NCI-H345 treated with DMSO at 0.1 percent for 48 hours (cell line): Measurements from ENCODE around the gene R3HDM1.
"Not testable (repeated sequence)": the region's sequence is repeated elsewhere in the genome, so short reads cannot be mapped to it uniquely, and the experiment has no call there.

Source experiments
- DNase-seq: peaks from one replicate; lab custom pipeline; 2025; ENCODE audit not compliant: unreplicated experiment; lab: John Stamatoyannopoulos, UW

Gene R3HDM1

DNA sequence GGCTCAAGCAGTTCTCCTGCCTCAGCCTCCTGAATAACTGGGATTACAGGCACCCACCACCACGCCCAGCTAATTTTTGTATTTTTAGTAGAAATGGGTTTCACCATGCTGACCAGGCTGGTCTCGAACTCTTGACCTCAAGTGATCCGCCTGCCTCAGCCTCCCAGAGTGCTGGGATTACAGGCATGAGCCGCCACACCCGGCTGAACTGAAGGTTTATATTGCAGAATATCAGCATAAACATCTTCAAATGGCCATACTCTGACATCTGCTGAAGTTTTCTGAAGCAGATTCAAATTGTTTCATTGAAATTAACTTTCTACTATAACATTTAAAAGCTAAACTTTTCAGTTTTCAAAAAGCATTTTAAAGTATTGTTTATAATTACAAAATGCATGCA lies 172.8 kb downstream of the R3HDM1 start:
- not testable (repeated sequence) for DNase-seq

DNA sequence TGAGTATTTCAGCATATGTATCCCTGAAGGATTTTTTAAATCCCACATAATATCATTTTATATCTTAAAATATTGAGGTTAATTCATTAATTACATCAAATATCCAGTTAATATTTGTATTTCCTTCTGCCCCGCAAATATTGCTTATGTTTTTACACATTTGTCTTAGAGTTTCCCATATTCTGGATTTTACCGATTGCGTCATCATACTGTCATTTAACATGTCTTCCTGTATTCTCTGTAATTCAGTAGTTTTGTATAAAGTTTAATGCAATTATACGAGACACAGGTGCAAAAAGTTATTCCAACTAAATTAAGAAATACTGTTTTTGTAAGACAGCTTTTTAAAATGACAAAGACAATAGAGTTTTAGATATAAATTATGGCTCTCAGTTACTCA lies 176.9 kb downstream of the R3HDM1 start:
- DNase-seq, result no peak

DNA sequence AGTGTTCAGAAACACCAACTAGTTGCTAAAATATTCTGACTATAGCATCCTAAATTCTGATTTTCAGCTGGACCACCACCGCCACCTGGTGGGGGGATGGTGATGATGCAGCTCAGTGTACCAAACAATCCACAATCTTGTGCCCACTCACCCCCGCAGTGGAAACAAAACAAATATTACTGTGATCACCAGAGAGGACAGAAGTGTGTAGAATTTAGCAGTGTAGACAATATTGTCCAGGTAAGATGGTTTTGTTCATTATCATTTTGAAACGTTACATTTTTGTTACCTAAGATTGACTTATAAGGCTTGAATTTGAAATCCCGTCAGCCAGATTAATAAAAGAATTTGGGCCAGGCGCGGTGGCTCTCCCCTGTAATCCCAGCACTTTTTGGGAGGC lies 178.7 kb downstream of the R3HDM1 start:
- peak; percentile 26 for DNase-seq

DNA sequence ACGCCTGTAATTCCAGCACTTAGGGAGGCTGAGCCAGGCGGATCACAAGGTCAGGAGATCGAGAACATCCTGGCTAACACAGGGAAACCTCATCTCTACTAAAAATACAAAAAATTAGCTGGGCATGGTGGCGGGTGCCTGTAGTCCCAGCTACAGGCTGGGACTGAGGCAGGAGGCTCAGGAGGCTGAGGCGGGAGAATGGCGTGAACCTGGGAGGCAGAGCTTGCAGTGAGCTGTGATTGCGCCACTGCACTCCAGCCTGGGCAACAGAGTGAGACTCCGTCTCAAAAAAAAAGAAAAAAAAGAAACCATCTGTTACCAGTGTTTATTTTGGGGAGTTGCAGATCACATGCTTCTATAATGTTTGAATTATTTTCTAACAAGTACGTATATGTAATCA lies 183.8 kb downstream of the R3HDM1 start:
- not testable (repeated sequence) for DNase-seq

DNA sequence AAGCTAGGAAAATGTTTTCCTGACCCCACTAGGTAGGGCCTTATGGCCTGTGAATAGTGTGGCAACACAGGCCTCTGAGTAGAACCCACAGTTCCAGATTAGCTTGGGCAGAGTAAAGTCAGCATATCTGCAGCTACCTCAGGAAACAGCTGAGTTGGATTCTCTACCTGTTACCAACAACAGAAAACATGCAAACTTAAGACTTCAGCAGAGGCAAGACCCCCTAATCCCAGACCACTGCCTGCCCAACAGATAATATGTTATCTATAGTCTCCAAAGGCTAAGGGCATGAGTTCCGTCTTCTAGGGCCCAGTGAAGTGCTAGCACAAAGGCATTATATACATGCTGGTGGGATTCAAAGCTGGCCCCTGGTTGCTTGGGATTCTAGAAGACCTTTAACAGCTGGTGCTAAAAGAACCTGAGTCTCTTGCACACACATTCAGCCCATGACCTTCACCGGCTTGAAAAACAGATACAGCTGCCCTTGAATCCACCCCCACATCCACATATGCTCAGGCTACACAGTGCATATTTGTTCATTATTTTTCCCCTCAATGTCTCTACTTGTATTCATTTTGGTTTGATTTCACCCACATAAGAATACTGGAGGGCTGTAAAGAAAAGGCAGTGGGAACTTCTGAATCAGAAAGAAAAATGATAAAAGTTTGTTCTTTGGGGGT lies 196.9 kb downstream of the R3HDM1 start:
- DNase-seq, result no peak

DNA sequence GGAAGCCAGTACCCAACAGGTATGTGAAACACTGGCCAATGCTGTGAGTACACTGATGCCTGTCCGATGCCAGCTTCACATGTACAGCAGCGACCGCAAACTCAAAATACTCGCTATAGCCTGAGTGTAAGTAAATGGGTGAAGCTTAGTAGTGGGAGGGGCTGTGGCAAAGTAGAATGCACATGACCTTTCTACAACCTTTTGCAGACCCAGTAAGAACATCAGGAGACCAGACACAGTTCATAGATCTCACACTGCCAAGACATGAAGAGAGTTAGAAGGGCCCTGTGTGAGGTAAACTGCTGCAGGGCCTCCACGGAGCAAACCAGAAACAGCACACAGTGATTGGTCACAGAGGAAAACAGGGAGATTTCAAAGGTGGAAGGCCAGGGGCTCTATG lies 201.3 kb downstream of the R3HDM1 start:
- no peak for DNase-seq

DNA sequence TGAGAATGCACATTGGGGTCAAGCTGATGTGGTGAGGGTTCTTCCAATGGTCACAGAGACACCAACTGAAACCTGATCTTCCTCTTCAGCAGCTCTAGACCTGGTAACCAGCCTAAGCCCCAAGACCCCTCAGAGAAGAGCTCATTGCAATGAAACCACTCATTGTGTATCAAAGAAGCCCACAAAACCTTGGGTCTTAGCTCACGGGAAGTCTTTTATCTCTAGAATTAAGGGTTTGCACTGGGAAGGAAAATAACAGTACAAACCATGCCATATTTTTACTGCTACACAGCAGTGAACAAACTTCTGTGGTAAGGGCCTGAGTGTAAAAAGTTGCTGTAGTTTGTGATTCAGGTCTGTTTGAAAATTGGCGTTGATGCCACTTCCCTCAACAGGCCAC lies 201.8 kb downstream of the R3HDM1 start:
- no peak for DNase-seq

DNA sequence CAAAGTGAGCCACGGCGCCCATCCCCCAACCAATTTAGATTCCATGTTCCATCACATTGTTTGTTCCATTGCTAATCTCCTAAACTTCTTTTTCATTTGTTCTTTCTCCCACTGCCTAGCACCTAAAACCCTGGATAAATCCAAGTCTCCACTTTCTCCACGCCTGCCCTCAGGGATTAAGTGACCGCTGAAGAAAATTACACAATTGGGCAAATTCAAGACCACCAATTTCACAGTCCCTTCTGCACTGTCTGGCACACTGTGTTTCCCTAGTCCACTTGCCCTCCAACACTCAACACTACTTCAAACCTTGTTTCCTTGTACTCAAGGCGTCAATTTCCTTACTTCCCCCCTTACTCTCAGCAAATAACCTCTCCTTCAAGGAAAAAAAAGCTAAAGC lies 205.3 kb downstream of the R3HDM1 start:
- DNase-seq, result no peak

DNA sequence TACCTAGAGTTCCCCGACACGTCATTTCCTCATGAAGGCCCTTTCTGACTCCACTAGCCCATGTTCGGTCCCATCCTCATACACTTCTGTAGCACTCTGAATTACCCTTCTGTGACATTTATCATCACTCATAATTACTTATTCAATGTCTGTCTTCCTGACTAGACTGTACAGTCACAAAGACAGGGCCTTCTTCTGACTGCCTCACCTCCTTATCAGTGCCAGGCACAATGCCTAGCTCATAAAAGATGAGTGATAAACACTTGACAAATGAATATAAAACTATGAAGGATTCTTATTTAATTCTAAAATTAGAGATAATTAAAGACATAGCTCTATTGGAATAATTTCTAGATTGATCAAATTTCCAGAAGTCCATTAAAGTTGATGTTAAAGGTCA lies 208.9 kb downstream of the R3HDM1 start:
- DNase-seq, result no peak

DNA sequence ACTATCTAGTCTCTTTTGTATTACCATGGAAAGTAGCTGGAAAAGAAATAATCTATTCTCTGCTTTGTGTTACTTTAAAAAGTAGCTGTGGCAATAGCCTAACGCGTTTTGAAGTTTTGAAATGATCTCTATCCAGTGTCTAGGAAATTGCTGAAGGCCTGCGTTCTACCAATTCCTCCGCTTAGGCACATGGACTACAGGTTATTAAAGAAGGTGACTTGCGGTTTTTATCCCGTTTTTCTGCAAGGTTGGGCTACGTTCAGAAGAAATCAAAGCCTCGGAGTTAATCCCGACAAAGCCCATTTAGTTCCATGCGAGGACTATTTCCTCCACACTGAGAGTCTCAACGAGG lies 209.7 kb downstream of the R3HDM1 start:
- DNase-seq, result no peak

DNA sequence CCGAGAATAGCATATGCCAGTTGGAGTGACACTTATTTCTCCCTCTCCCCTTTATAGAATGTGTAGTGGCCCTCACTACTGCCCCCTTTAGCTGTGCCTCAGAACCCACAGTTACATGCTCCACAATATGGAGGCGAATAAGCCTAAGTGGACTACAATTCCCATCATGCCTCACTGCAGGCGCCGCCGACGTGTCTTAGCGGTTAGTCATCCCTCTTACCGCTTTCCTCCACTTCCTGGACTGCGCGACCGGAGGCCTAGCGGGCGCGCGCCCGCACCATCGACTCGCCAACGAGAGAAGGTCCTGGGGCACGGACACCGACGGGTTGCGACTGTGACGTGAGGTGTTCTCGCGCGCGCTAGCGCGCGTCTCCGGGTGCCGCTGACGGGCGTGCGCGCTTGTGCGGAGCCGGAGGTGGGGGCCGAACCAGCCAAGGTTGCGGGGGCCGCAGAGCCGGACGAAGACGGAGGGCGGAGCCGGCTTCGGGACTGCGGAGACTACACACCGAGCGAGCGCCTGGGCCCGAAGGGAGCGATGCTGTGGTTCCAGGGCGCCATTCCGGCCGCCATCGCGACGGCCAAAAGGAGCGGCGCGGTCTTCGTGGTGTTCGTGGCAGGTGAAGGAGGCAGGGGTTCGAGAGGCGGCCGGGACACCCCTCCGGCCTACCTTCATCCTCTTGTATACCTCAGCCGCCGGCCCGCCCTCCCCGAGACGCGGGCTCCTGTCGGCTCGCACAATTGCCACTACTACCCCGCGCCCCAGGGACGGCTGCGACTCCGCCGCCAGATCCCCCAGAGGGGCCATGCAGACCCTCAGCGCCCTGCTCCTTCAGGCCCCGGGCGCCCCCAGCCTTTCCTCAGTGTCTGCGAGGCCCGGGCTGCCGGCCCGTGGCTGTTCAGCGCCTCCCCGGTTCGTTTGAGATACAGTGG lies 210.4 kb downstream of the R3HDM1 start, which contains the start of gene UBXN4:
TSS of gene UBXN4 (plus strand) at position 461 of the 930 bp plus-strand sequence. CDS start at position 536, 75 bp downstream.
- DNase-seq, result peak; percentile 93

DNA sequence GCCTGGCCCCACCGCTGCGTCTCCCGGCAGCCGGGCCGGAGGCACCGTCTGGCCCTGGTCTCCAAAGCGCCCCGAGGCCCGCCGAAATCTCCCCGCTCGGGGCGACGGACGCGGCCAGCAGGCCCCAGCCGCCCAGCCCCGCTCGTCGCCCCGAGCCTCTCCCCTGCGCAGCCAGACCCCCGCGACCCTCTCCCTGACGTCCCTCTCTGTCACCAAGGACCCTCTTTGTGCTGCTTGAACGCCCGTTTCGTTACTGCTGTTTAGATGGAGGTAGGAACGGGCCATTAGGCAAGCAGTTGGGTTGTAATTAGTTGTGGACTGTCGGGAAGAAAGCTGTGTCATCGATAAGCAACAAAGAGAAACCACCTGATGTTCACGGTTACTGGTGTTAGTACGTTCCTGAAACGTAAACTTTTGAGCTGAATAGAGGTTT lies 211.1 kb downstream of the R3HDM1 start:
- DNase-seq, result peak; percentile 8

DNA sequence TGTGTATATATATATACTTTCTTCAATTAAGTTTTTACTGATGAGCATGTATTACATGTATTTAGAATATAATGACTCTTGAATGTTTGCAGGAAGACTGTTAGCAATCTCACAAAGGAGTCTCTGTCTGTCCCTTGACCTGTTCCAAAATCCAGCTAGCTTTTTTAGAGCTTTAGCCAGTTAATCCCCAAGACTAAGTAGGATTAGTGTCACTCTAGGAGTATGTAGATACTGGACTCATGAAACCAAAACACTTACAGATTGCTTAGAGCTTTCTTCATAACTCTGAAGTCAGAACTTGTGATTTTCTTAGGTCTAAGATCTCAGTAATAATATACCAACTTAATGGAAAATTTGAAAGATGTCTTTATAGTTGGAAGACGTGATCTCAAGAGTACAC lies 212.6 kb downstream of the R3HDM1 start:
- DNase-seq, result no peak

DNA sequence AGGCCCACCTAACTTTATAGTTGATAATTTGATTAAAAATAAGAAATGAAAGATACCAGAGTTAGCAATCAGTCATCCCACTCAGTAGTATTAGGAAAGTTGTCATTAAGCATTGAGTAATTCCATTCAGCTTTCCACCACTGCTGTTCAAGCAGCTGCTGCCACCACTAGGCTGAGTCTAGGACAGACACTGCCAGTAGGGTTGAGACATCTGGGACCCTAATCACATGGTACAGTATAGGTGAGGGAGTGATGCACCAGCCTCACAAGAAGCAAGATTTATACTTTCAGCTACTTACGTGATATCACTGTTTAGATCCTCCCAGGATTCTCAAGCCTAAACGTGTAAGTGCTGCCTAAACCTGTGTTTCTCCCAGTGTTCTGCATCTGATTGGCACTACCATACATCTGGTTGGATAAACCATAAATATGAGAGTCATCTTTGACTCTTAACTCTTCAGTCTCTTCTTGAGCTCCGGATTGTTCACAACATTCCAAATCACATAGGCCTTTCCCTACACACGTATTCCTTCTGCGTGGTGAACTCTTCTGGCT lies 213.6 kb downstream of the R3HDM1 start:
- no peak for DNase-seq

DNA sequence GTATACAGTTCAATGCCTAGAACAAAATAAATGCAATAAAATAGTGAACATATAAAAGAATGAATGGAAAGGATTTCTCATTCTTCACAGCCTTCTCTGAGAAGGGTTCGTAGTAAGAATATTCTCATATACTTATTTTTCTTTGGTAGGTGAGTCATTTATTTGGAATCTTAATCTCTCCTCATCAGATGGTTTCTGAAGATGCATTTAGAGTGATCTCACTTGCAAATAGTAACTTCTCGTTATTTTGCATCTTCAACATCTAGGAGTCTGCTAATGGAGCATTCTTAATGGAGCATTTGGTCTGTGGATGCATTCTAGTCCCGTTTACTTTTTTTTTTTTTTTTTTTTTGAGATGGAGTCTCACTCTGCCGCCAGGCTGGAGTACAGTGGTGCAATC lies 214.3 kb downstream of the R3HDM1 start:
- DNase-seq, result no peak

DNA sequence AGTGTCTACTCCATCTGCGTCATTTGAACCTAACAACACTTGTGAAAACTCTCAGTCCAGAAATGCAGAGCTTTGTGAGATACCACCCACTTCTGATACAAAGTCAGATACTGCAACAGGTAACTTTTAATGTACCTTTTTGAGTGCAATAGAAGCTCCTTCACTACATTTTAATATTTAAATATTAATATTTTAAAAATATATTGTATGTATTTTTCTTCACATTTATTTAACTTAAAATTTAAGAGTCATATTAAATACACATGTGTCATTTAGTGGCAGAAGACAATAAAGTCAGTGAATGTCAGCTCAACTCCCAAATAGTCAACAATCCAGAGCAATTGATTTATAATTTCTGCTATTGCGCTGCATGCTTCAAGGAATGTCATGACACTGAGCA lies 224.3 kb downstream of the R3HDM1 start:
- no peak for DNase-seq

DNA sequence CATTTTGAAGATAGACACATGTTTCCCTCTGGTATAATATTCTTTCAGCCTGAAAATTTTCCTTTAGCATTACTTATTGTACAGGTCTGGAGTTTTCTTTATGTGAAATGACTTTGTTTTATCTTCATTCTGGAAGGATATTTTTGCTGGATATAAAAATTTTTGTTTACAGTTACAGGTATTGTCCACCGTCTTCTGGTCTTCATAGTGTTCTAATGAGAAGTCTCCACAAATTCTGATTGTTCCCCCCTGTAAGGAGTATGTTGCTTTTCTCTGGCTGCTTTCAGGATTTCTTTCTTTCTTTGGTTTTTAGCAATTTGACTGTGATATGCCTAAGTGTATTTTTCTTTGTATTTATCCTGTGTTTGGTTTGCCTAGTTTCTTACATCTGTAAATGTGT lies 225.4 kb downstream of the R3HDM1 start:
- no peak for DNase-seq

DNA sequence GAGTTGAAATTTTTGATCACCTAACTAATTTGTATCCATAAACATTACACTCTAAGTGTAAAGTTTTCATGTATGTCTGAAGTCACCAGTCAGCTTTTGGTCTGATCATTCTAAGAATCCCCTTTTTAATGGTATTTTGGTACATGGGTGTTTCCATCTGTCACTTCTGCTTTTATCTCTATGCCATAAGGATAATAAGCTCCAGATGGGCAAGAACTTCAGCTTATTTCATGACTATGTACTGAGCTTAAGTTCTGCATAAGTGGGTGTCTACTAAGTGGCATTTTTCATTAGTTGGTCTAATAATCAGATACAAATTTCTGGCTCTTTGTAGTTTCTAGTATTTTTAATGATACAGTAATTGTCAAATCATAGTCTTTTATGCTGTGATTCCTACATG lies 230.7 kb downstream of the R3HDM1 start:
- no peak for DNase-seq

DNA sequence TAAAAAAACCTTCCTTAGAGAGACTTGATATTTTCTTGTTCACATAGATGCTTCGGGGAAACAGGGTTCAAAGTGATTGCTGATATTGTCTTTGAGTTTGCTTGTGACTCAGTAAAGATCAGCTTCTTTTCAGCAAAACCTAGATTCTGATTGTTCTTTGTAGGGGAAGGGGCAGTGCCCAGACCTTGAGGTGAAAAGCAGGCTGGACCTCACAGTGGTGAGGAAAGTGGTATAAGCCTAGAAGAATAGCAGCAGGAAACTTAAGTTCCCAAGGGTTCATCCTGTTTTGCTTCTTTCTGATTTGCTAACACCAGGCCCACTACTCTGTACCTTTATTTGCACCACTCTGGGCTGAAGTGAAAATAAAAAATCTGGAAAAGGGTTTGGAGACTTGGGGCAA lies 231.2 kb downstream of the R3HDM1 start:
- no peak for DNase-seq

DNA sequence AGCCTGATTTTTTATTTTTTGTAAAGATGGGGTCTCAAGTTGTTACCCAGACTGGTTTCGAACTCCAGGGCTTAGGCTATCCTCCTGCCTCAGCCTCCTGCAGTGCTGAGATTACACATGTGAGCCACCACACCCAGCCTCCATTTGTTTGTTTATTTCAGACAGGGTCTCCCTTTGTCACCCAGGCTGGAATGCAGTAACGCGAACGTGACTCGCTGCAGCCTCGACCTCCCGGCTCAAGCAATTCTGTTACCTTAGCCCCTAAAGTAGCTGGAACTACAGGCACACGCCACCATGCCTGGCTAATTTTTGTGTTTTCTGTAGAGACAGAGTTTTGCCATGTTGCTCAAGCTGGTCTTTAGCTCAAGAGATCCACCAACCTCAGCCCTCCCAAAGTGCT lies 237.6 kb downstream of the R3HDM1 start:
- no peak for DNase-seq

DNA sequence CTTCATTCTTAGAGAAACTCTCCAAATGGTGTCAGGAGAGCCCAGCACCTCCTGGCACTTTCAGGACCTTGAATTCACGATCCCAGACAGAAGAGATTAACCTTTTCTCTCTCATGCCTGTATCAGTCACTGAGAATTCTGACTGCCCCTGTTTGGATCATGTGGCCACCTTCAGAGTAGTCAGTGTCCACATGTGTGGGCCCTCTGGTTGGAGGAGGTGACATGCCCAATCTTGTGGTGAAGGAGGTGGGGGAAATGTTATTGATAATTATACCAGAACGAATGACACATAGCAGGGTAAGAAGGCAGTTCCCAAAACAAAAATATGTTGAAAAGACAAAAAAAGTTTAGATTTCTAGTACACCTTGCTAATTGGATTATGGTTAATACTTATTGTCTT lies 242.0 kb downstream of the R3HDM1 start:
- DNase-seq, result no peak

DNA sequence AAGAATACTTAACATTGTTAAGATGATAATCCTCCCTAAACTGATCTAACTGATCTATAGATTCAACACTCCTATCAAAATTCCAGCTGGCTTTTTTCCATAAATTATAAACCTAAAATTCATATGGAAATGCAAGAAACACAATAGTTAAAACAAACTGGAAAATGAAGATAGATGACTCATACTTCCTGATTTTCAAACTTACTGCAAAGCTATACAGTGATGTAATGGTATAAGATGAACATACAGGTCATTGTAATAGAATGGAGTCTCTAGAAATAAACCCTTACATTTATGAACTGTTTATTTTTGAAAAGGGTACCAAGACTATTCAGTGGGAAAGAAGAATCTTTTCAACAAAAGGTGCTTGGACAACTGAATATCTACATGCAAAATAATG lies 242.6 kb downstream of the R3HDM1 start:
- DNase-seq, result no peak
